ENCODE measurements around the gene CAPN7.

The CAPN7 gene

DNA sequence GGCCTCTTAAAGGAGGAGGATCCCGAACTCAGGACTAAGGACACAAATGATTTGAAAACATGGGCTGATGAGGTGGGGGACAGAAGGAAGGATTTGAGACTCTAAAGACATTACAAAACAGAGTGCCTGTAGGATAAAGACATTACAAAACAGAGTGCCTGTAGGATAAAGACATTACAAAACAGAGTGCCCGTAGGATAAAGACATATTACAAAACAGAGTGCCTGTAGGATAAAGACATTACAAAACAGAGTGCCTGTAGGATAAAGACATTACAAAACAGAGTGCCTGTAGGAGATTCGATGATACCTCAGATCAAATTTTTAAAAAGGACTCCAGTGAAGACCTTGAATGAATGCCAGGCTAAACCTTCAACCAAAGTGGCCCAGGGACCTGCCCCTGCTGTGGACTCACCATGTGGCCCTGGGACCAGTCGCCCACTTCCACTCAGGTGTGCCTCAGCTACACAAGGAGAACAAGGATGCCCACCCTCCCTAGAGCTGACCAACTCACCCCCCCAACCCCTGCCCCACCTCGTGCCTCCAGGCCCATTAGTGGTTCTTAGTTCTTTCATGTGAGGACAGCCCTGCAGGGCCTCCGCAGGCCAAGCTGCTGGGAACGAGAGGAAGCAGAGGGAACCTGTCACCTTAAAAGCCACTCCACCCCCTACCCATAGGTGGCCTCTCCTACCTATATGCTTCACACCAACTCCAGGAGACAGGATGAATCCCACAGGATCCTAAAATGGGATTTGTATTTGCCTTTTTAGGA is 66.6 kb downstream of the CAPN7 start:
- TF ChIP-seq CTCF (conservative IDR thresholded peaks at IDR 0.05; ENCODE audit: low read length), result no peak
- no peak overlapping the region for H3K4me3 ChIP-seq (ENCODE audit: low read length)
- no peak for DNase-seq (ENCODE audit: low read depth)

DNA sequence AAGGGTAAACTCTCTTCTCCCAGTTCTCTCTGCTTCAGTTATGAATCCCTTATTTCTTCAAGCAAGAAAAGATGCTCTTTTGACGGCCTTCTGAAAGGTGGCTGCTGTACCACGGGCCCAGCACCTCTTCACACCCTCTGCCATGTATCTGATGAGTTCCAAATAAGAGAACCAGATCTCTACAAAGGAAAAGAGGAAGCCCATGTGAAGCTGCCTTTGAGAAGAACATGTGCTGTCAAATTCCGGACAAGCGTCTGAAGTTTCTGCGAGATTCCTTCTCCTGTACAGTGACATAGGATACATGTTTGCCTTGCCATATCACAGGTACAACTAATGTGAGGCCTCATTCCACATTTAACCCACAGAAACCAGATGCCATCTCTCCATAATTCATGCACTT is 67.2 kb downstream of the CAPN7 start:
- H3K4me3 ChIP-seq (ENCODE audit: low read length), result no peak overlapping the region
- no peak for DNase-seq (ENCODE audit: low read depth)
- TF ChIP-seq CTCF (conservative IDR thresholded peaks at IDR 0.05; ENCODE audit: low read length), result no peak

DNA sequence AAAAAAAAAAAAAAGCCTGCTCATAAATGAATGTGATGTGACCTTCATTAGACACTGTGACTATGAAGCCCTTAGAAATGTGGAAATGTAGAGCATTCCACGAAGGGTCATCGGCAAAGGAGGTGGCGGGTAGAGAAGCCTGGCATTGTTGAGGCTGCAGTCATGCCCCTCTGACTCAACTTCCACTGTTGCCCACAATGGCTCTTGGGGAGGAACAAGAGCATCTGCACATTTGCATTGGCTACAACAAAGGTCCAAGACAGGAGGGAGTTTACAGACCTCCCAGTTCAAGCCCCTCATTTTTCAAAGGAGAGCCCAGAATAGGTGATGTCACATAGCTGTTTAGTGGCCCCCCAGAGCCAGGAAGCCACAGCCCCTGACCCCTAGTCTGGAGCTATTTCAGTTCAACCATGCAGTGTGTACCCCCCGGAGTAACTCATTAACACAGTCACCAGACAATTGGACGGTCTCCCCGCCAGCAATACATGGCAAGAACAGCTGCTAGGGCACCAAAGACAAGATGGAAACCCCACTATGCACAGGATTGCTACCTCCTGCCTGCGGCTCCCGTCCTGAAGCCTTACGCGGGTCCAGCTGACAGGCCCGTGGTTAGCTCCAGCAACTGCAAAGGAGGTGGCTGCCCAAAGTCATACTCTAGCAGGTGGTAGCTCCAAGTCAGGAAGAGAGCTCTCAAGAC is 70.1 kb downstream of the CAPN7 start:
- TF ChIP-seq CTCF (conservative IDR thresholded peaks at IDR 0.05; ENCODE audit: low read length), result no peak
- no peak overlapping the region for H3K4me3 ChIP-seq (ENCODE audit: low read length)
- peak; percentile 47 for DNase-seq (ENCODE audit: low read depth)

GRCh38 chr3:15277861-15278500 is 71.9 kb downstream of the CAPN7 start:
- no peak for DNase-seq (ENCODE audit: low read depth)
- TF ChIP-seq CTCF (conservative IDR thresholded peaks at IDR 0.05; ENCODE audit: low read length), result no peak
- no peak overlapping the region for H3K4me3 ChIP-seq (ENCODE audit: low read length)

DNA sequence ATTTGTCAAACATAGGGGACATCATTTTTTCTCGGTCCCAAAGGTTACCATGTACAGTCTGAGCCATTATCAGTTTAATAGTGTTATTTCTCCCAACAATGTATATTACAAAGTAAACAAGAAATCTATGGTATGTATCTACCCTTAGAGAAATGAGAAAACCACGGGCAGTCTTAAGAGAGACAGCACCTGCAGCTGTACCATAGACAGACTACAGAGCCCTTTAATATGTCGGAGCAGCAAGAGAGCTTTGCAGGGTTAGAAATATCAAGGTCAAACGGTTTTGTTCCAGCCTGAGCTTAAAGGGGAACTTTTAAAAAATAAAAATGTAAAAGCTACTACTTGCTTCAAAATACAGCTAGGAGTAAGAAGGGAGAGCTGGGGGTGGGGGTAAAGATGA is 73.2 kb downstream of the CAPN7 start:
- no peak for TF ChIP-seq CTCF (conservative IDR thresholded peaks at IDR 0.05; ENCODE audit: low read length)
- no peak overlapping the region for H3K4me3 ChIP-seq (ENCODE audit: low read length)
- no peak for DNase-seq (ENCODE audit: low read depth)

GRCh38 chr3:15279671-15280402 is 73.8 kb downstream of the CAPN7 start:
- no peak overlapping the region for H3K4me3 ChIP-seq (ENCODE audit: low read length)
- TF ChIP-seq CTCF (conservative IDR thresholded peaks at IDR 0.05; ENCODE audit: low read length), result no peak
- peak; percentile 21 for DNase-seq (ENCODE audit: low read depth)

Measured in AG10803 (cell line).